ENCODE results near the gene ITPR2. TPM values are rescaled to one million over a fixed set of nuclear protein-coding genes. Genes with fewer than 3 reads are reported as not detected.

ITPR2 gene
- total and polyA plus RNA-seq, 2 of the 8 experiments (the other 6 are each of a cell fraction or from before 2014, with no cell fraction given), result 4.1 to 48.3 TPM

- TF ChIP-seq NRF1 (IDR thresholded peaks at IDR 0.05; ENCODE audit: low read depth, low read length), result no peak
- no peak for TF ChIP-seq BACH1 (IDR thresholded peaks at IDR 0.05; ENCODE audit: low read length)
- no peak for TF ChIP-seq TEAD4 (IDR thresholded peaks at IDR 0.05; ENCODE audit: low read depth, low read length)
- no peak for TF ChIP-seq SP2 (IDR thresholded peaks at IDR 0.05; ENCODE audit: low read length)
- TF ChIP-seq CREB1 (IDR thresholded peaks at IDR 0.05), result no peak
- TF ChIP-seq SAP30 (IDR thresholded peaks at IDR 0.05; ENCODE audit: insufficient read depth, insufficient replicate concordance, low read length), result no peak
- TF ChIP-seq KDM5A (IDR thresholded peaks at IDR 0.05; ENCODE audit: low read length), result no peak
These were observed 62.5 kb downstream of the ITPR2 start (continued) for GRCh38 chr12:26770239-26771070.
